ENCODE measurements around the gene WAC.

- no peak for TF ChIP-seq CTCF (IDR thresholded peaks at IDR 0.05)
- no peak for TF ChIP-seq POLR2A (IDR thresholded peaks at IDR 0.05)
Observed at GRCh38 chr10:28594406-28594805, 61.5 kb downstream of the WAC start.

Measured in body of pancreas (tissue), 4 donors.